Keratinocyte (primary cell): ENCODE data around the gene AGPS.

Experiments used
- EZH2 ChIP-seq: IDR thresholded peaks from one replicate; pipeline ENCODE4 v1.6.1; 2012; ENCODE audit warnings: inconsistent platforms, mild to moderate bottlenecking, low read length, moderate library complexity
- TF ChIP-seq, protein P1 (sequence below), 3 experiments: IDR thresholded peaks in 1 of 3; conservative IDR thresholded peaks in 1 of 3; optimal IDR thresholded peaks in 1 of 3; 2 replicates in 2 of 3; 3 replicates in 1 of 3; pipeline versions ENCODE3 to v1.5.1; 2011; ENCODE audit warnings: low read length in 3 of 3, mild to moderate bottlenecking in 3 of 3, moderate library complexity in 2 of 3, control low read depth in 1 of 3, inconsistent platforms in 1 of 3; ENCODE audit not compliant: insufficient read depth in 2 of 3; ENCODE audit errors: extremely low read depth in 1 of 3

DNA sequence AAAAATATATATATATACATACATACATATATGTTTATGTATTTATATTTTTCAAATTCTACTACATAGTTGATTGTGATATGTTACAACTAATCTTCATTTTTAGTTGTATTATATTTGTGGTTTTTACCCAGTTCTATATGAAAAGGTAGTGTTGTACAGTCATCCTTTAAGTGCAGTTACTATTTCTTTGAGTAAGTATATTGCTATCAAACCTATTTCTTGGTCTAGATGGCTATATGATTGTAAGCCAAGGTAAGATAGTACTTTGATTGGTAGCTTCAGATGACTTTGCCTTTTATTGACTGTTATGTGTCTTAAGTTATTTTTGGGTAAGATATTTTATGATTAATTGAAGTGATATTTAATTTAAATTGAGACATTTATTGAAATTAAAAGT is 89.6 kb downstream of the AGPS start:
- TF ChIP-seq EZH2: no peak
- TF ChIP-seq, protein P1, sequence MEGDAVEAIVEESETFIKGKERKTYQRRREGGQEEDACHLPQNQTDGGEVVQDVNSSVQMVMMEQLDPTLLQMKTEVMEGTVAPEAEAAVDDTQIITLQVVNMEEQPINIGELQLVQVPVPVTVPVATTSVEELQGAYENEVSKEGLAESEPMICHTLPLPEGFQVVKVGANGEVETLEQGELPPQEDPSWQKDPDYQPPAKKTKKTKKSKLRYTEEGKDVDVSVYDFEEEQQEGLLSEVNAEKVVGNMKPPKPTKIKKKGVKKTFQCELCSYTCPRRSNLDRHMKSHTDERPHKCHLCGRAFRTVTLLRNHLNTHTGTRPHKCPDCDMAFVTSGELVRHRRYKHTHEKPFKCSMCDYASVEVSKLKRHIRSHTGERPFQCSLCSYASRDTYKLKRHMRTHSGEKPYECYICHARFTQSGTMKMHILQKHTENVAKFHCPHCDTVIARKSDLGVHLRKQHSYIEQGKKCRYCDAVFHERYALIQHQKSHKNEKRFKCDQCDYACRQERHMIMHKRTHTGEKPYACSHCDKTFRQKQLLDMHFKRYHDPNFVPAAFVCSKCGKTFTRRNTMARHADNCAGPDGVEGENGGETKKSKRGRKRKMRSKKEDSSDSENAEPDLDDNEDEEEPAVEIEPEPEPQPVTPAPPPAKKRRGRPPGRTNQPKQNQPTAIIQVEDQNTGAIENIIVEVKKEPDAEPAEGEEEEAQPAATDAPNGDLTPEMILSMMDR (optimal IDR thresholded peaks at IDR 0.05 in 1 of 3, IDR thresholded peaks at IDR 0.05 in 1 of 3, conservative IDR thresholded peaks at IDR 0.05 in 1 of 3; ENCODE audit: extremely low read depth in 1 of 3, insufficient read depth in 2 of 3, low read length in 3 of 3): no peak
